CD1c-positive myeloid dendritic cell (primary cell): ENCODE results near the gene TRPM2.
"Not testable (repeated sequence)": the region's sequence is repeated elsewhere in the genome, so short reads cannot be mapped to it uniquely, and the experiment has no call there.

Experiments used
- DNase-seq: peaks from one replicate; pipeline ENCODE4 v3.0.0-alpha.2; 2016; ENCODE audit errors: extremely low spot score

Gene TRPM2

GRCh38 chr21:44375281-44375651 is 21.8 kb downstream of the TRPM2 start:
- peak; percentile 75 for DNase-seq

GRCh38 chr21:44375761-44376241 is 22.4 kb downstream of the TRPM2 start:
- DNase-seq = no peak

GRCh38 chr21:44376606-44377005 is 23.2 kb downstream of the TRPM2 start:
- DNase-seq = no peak

GRCh38 chr21:44377201-44377921 is 23.9 kb downstream of the TRPM2 start:
- no peak for DNase-seq

- no peak for DNase-seq
Measured at GRCh38 chr21:44377922-44378645, 24.7 kb downstream of the TRPM2 start.

- DNase-seq = no peak
Measured at GRCh38 chr21:44378646-44379514, 25.5 kb downstream of the TRPM2 start.

GRCh38 chr21:44379515-44379848 is 26.1 kb downstream of the TRPM2 start:
- no peak for DNase-seq

- no peak for DNase-seq
Measured at GRCh38 chr21:44379991-44380865, 26.8 kb downstream of the TRPM2 start.

- DNase-seq = no peak
Measured at GRCh38 chr21:44380876-44381275, 27.5 kb downstream of the TRPM2 start.

GRCh38 chr21:44381874-44382273 is 28.5 kb downstream of the TRPM2 start:
- DNase-seq = no peak

- no peak for DNase-seq
Measured at GRCh38 chr21:44382536-44382935, 29.1 kb downstream of the TRPM2 start.

GRCh38 chr21:44383216-44383615 is 29.8 kb downstream of the TRPM2 start:
- DNase-seq = no peak

- DNase-seq = no peak
Measured at GRCh38 chr21:44384968-44385367, 31.5 kb downstream of the TRPM2 start.

- no peak for DNase-seq
Measured at GRCh38 chr21:44389335-44389734, 35.9 kb downstream of the TRPM2 start.

GRCh38 chr21:44390886-44391285 is 37.5 kb downstream of the TRPM2 start:
- no peak for DNase-seq

GRCh38 chr21:44391345-44392091 is 38.1 kb downstream of the TRPM2 start:
- DNase-seq = peak; percentile 78

GRCh38 chr21:44392185-44392584 is 38.8 kb downstream of the TRPM2 start:
- DNase-seq = no peak

- DNase-seq = no peak
Measured at GRCh38 chr21:44392916-44393315, 39.5 kb downstream of the TRPM2 start.

- no peak for DNase-seq
Measured at GRCh38 chr21:44394733-44395132, 41.3 kb downstream of the TRPM2 start.

GRCh38 chr21:44395260-44395659 is 41.8 kb downstream of the TRPM2 start:
- no peak for DNase-seq

- not testable (repeated sequence) for DNase-seq
Measured at GRCh38 chr21:44396803-44397202, 43.4 kb downstream of the TRPM2 start.
